GM19193 (cell line): ENCODE data around the gene CDK6.

ENCODE experiments used
- POLR2A ChIP-seq: IDR thresholded peaks from 4 replicates; pipeline ENCODE4 v1.6.1; 2011; ENCODE audit not compliant: insufficient read depth, insufficient read length; ENCODE audit errors: extremely low read depth

CDK6 gene

GRCh38 chr7:92836489-92836999 is at the start of gene CDK6:
CDK6 (minus strand) TSS chr7:92836573; CDS start chr7:92833323, 3,250 bp downstream.
- peak; percentile 46 for TF ChIP-seq POLR2A

DNA sequence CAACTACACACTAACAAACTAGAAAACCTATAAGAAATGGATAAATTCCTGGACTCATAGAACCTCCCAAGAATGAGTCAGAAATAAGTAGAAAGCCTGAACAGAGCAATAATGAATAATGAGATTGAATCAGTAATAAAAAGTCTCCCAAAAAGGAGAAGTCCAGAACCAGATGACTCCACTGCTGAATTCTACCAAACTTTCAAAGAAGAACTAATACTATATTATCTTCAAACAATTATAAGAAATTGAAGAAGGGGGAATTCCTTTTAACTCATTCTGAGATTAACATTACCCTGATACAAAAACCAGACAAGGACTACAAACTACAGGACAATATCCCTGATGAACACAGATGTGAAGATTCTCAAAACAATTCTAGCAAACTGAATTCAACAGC is 47.8 kb upstream of the CDK6 start:
- TF ChIP-seq POLR2A, result no peak

- no peak for TF ChIP-seq POLR2A
Measured at GRCh38 chr7:92882760-92883159, 46.4 kb upstream of the CDK6 start.

DNA sequence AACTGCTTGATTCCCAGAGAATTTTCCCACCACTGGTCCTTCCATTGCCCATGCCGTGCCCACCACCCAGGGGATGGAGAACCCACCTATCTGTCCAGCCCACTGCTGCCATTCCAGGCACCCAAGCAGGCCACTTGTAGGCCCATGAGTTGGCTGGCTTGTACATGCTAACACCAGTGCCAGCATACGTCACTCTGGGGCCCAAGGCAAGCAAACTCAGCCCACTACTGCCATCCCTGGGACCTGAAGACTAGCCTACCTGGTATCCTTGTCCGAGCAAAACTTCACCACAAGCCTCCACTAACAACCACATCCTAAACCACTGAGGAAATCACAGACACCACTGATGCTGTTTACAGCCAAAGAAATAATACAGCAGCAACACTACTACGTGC is 44.7 kb upstream of the CDK6 start:
- TF ChIP-seq POLR2A, result no peak

DNA sequence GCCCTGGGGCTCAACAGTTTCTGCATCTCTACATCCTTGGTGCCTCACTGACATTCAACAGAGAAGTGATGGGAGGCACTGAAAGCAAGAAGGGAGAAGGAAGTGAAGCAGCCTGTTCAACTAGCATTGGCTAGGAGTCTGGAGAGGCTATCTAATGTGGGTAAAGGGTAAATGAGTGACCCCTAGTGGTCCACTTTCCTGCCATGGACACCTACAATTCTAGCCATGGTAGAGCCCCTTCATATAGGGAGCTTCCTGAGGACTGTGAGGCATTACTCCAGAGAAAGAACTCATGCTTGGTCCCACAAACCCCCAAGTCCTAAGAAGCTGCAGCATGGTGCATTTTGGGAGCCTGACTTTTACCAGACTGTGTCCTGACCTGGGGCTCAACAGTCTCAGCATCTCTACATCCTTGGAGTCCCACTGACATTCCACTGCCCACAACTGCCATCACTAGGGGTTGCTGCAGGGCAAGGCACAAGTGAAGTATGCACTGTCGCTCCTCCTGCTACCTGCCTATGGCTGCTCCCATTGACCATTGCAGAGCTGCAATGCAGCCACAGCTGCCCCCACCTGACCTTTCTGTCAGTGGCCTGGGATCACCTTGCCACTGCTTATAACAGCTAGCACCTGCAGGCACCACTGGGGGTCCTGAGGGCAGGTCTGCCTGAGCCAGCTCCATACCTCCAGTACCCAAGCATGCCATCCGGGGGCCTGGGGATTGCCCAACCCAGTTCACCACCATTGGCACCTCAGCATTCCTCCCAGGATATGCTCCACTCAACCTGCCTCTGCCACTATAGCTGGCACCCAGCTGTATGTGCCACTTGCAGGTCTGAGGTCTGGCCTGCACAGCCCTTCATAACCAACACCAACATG is 44.1 kb upstream of the CDK6 start:
- no peak for TF ChIP-seq POLR2A

- TF ChIP-seq POLR2A, result no peak
Measured at GRCh38 chr7:92877367-92877766, 41.0 kb upstream of the CDK6 start.

- no peak for TF ChIP-seq POLR2A
Measured at GRCh38 chr7:92876836-92877235, 40.5 kb upstream of the CDK6 start.

DNA sequence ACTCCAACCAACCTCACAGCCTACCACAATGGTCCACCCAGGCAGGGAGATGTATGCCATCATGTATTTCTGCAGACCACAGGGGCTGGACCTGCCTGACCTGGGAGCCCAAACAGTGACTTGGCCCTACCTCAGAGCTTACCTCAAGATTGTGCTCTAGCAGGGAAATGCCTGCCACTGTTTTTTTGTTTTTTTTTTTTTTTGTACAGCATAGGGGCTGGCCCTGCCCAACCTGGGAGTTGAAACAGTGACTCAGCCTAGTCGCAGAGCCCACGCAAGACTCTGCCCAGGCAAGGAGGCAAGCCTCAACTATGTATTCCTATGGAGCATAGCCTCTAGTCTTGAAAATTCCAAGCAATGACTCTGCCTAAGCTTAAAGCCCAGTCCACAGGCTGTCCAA is 39.3 kb upstream of the CDK6 start:
- TF ChIP-seq POLR2A, result no peak

DNA sequence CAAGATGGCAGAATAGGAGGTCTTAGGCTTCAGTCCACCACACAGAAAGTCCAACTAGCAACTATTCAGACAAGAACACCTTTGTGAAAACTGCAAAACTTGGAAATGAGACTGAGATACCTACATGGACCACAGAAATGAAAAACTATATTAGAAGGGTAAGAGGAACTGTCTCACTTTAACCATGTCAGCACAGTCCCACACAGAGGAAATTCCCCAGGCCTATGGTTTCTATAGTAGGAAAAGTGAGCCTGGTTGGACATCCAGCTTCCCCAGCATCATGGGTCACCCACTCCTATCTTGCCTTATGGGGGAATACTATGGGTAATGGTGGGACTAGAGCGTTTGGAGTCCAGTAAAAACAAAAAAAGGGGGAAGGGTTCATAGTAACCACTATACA is 38.8 kb upstream of the CDK6 start:
- no peak for TF ChIP-seq POLR2A

- TF ChIP-seq POLR2A, result no peak
Measured at GRCh38 chr7:92874567-92874966, 38.2 kb upstream of the CDK6 start.

DNA sequence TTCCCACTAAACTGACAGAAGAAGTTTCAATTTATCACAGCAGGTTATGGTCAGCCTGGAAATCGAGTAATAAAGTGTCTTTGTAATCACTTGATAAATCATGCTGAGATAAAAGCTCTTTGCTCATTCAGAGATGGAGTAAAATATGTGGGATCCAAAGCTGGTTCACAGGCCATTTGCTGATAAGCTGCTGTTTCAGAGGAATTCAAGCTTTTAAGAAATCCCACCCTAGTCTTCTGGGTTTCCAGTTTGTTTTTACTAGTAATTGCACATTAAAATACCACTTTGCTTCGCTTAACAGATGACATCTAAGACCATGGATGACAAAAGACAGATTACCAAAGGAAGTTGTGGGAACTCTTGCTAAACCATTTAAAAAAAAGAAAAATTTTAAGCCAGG is 37.4 kb upstream of the CDK6 start:
- TF ChIP-seq POLR2A, result no peak

DNA sequence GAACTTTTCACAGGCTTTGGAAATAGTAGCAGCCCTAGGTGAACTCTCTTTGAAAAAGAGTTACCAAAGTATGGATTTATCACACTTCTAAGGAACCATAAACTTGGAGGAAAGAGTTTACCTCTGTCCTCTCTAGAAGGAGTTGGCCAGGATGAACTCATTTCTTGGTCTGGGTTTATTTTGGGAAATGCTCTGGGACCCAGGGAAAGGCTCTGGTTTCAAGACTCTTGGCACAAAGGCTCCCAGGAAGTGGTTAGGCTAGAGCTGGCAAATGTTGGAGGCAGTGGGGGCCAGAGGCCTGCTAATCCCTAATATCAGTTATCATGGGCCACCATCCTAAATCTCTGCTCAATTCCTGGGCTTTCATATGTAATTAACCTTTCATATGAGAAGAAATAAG is 36.3 kb upstream of the CDK6 start:
- no peak for TF ChIP-seq POLR2A

DNA sequence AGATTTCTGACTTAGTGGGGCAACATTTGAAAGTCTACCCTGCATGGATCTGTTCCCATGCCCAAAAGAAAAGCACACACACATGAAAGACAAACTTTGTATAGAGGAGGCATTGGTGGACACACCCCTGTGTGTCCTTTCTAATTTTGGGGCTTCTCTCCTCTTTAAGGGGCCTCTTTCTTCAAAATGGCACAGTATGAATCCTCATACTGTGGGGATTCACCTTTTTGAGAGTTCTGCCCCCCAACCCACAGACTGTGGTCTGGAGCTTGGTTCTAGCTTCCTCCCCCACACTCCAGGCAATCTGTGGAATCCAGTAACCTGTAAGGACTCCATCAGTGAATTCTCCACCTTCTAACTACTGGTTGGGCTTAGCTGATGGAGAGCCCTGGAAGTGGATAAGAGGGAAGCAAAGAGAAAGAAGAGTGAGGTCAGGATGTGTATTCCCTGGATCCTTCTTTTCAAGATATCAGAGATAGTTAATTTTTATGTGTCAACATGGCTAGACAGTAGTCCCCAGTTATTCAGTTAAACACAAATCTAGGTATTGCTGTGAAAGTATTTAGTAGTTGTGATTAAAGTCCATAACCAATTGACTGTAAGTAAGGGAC is 32.4 kb upstream of the CDK6 start:
- TF ChIP-seq POLR2A, result no peak

GRCh38 chr7:92856436-92856835 is 20.1 kb upstream of the CDK6 start:
- TF ChIP-seq POLR2A, result no peak

- TF ChIP-seq POLR2A, result no peak
Measured at GRCh38 chr7:92854501-92855238, 18.3 kb upstream of the CDK6 start.
